ENCODE data around the gene TAS2R14. TPM values are rescaled to one million over a fixed set of nuclear protein-coding genes. Genes with fewer than 3 reads are reported as not detected.

The TAS2R14 gene
- total and polyA plus RNA-seq, 10 donors: 1.6 to 10.3 (median 4.2) TPM

- no peak for DNase-seq
- Histone ChIP-seq H3K27ac (no peak overlapping the region), H3K4me1 (no peaks in the 10 kb centered on the region), H3K9me3 (peaks cover 0 to 1% (median 0%) of the 10 kb centered on the region in 8 donors), H3K4me3 (no peak overlapping the region), H3K36me3 (no peaks in the 10 kb centered on the region), H3K27me3 (replicated peaks in 1 of 7) (no peaks in the 10 kb centered on the region)
- intact Hi-C loops (cut with DNase I; ENCODE audit: low total_unique reads): no loop called here
- no peak for TF ChIP-seq POLR2A (IDR thresholded peaks at IDR 0.05)
- TF ChIP-seq POLR2AphosphoS5 (IDR thresholded peaks at IDR 0.05): no peak
- TF ChIP-seq CTCF (IDR thresholded peaks at IDR 0.05 in 8 of 11, conservative IDR thresholded peaks at IDR 0.05 in 3 of 11): no peak
Measured at GRCh38 chr12:10941369-10941768, 2.3 kb upstream of the TAS2R14 start.

- no peak for TF ChIP-seq POLR2AphosphoS5 (IDR thresholded peaks at IDR 0.05)
- H3K4me3 ChIP-seq: no peak overlapping the region
- DNase-seq: no peak
- intact Hi-C loops (cut with DNase I; ENCODE audit: low total_unique reads): no loop called here
- H3K27ac ChIP-seq: no peak overlapping the region
- no peaks in the 10 kb centered on the region for H3K36me3 ChIP-seq
- no peaks in the 10 kb centered on the region for H3K4me1 ChIP-seq
- H3K9me3 ChIP-seq: no peaks in the 10 kb centered on the region
- 95 to 99% (median 97%) methylated on average over 2 of the region's 2 CpGs for WGBS, 5 donors
- H3K27me3 ChIP-seq (replicated peaks in 1 of 7): no peaks in the 10 kb centered on the region
Measured at GRCh38 chr12:10940389-10940788, 1.3 kb upstream of the TAS2R14 start.

GRCh38 chr12:10936506-10936905, 2.6 kb downstream of the TAS2R14 start:
- WGBS, 5 donors: 68 to 75% (median 69%) methylated on average over 1 of the region's 1 CpG
- Histone ChIP-seq H3K4me3 (no peak overlapping the region), H3K27ac (no peak overlapping the region), H3K4me1 (no peaks in the 10 kb centered on the region), H3K27me3 (replicated peaks in 1 of 7) (no peaks in the 10 kb centered on the region), H3K9me3 (no peaks in the 10 kb centered on the region), H3K36me3 (no peaks in the 10 kb centered on the region)
- intact Hi-C loops (cut with DNase I; ENCODE audit: low total_unique reads): no loop called here
- no peak for TF ChIP-seq POLR2A (IDR thresholded peaks at IDR 0.05)
- no peak for TF ChIP-seq CTCF (IDR thresholded peaks at IDR 0.05 in 8 of 11, conservative IDR thresholded peaks at IDR 0.05 in 3 of 11)
- no peak for TF ChIP-seq POLR2AphosphoS5 (IDR thresholded peaks at IDR 0.05)
- DNase-seq: no peak

GRCh38 chr12:10928746-10929286, 10.2 kb downstream of the TAS2R14 start, which contains the start of gene PRH2:
TSS of gene PRH2 (plus strand) at chr12:10929236. CDS start at chr12:10929274, 38 bp downstream.
- 92 to 98% (median 96%) methylated on average over 5 of the region's 5 CpGs for WGBS, 5 donors
- Histone ChIP-seq H3K27ac (no peak within 1 kb of the TSS), H3K4me3 (no peak within 1 kb of the TSS), H3K9me3 (no peaks in the 10 kb centered on the region), H3K27me3 (replicated peaks in 1 of 7) (no peaks in the 10 kb centered on the region), H3K36me3 (no peaks in the 10 kb centered on the region), H3K4me1 (no peaks in the 10 kb centered on the region)
- intact Hi-C loops (cut with DNase I; ENCODE audit: low total_unique reads): no loop called here
- no peak for DNase-seq
- TF ChIP-seq POLR2A (IDR thresholded peaks at IDR 0.05): no peak
- TF ChIP-seq CTCF (IDR thresholded peaks at IDR 0.05 in 8 of 11, conservative IDR thresholded peaks at IDR 0.05 in 3 of 11): no peak
- TF ChIP-seq POLR2AphosphoS5 (IDR thresholded peaks at IDR 0.05): no peak

- Histone ChIP-seq H3K4me3 (no peak overlapping the region), H3K27me3 (replicated peaks in 1 of 7) (no peaks in the 10 kb centered on the region), H3K9me3 (no peaks in the 10 kb centered on the region), H3K27ac (no peak overlapping the region), H3K4me1 (no peaks in the 10 kb centered on the region), H3K36me3 (no peaks in the 10 kb centered on the region)
- TF ChIP-seq CTCF (IDR thresholded peaks at IDR 0.05 in 8 of 11, conservative IDR thresholded peaks at IDR 0.05 in 3 of 11) (no peak), POLR2A (IDR thresholded peaks at IDR 0.05) (no peak)
- no peak for DNase-seq
- 85 to 98% (median 94%) methylated on average over 5 of the region's 5 CpGs for WGBS, 5 donors
- intact Hi-C loops (cut with DNase I; ENCODE audit: low total_unique reads): no loop called here
Measured at GRCh38 chr12:10926269-10926668, 12.8 kb downstream of the TAS2R14 start.
